ENCODE data around the gene COBLL1.
"Not testable (repeated sequence)": the region's sequence is repeated elsewhere in the genome, so short reads cannot be mapped to it uniquely, and the experiment has no call there.

COBLL1 gene

GRCh38 chr2:164773635-164774034, 68.0 kb downstream of the COBLL1 start:
- no peak overlapping the region for H3K9ac ChIP-seq
- no peak overlapping the region for H3K4me3 ChIP-seq
- H3K9me3 ChIP-seq, result no peaks in the 10 kb centered on the region
- H3K4me1 ChIP-seq, result no peaks in the 10 kb centered on the region
- H3K27me3 ChIP-seq, result no peaks in the 10 kb centered on the region
- no peaks in the 10 kb centered on the region for H4K20me1 ChIP-seq
- no peak overlapping the region for H3K4me2 ChIP-seq
- no peak for TF ChIP-seq Cebpa-rat (IDR thresholded peaks at IDR 0.05)
- H3K27ac ChIP-seq, result no peak overlapping the region
- H3K36me3 ChIP-seq, result no peaks in the 10 kb centered on the region

- TF ChIP-seq Cebpa-rat (IDR thresholded peaks at IDR 0.05), result no peak
Measured at GRCh38 chr2:164773091-164773490, 68.5 kb downstream of the COBLL1 start.

DNA sequence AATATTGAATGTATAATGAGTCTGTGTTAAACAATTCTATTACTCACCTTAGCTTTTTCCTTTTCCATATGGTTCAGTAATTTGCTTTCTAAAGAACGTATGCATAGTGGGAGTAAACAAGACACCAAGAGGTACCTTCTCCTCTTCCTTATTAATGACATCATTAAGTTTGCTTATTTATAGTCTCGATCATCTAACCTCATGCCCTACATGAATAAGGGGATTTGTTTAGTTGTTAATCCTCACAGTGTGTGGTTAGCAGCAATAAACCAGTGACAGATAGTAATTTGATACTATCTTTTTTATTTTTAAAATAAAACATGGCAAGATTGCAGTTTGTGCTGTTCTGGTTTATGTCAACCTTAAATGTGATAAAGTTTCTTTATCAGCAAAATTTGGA, 69.7 kb downstream of the COBLL1 start:
- TF ChIP-seq Cebpa-rat (IDR thresholded peaks at IDR 0.05), result no peak
- no peaks in the 10 kb centered on the region for H4K20me1 ChIP-seq
- no peak overlapping the region for H3K9ac ChIP-seq
- no peaks in the 10 kb centered on the region for H3K4me1 ChIP-seq
- H3K9me3 ChIP-seq, result no peaks in the 10 kb centered on the region
- H3K4me3 ChIP-seq, result no peak overlapping the region
- no peaks in the 10 kb centered on the region for H3K27me3 ChIP-seq
- H3K4me2 ChIP-seq, result no peak overlapping the region
- no peak overlapping the region for H3K27ac ChIP-seq
- H3K36me3 ChIP-seq, result no peaks in the 10 kb centered on the region

More at GRCh38 chr2:164773091-164773490, 68.5 kb downstream of the COBLL1 start:
- Histone ChIP-seq H3K27me3 (no peaks in the 10 kb centered on the region), H3K36me3 (no peaks in the 10 kb centered on the region), H4K20me1 (no peaks in the 10 kb centered on the region), H3K9ac (no peak overlapping the region), H3K4me3 (no peak overlapping the region), H3K4me1 (no peaks in the 10 kb centered on the region), H3K27ac (no peak overlapping the region), H3K9me3 (no peaks in the 10 kb centered on the region), H3K4me2 (no peak overlapping the region)

GRCh38 chr2:164770421-164770916, 71.2 kb downstream of the COBLL1 start:
- Histone ChIP-seq H3K27ac (no peak overlapping the region), H3K27me3 (no peaks in the 10 kb centered on the region), H3K4me3 (no peak overlapping the region), H3K4me1 (no peaks in the 10 kb centered on the region), H3K9me3 (no peaks in the 10 kb centered on the region), H3K4me2 (no peak overlapping the region), H3K9ac (no peak overlapping the region), H3K36me3 (no peaks in the 10 kb centered on the region), H4K20me1 (no peaks in the 10 kb centered on the region)
- no peak for TF ChIP-seq Cebpa-rat (IDR thresholded peaks at IDR 0.05)

GRCh38 chr2:164766954-164767320, 74.7 kb downstream of the COBLL1 start:
- Histone ChIP-seq H3K9me3 (no peaks in the 10 kb centered on the region), H4K20me1 (no peaks in the 10 kb centered on the region), H3K27ac (no peak overlapping the region), H3K4me3 (no peak overlapping the region), H3K4me2 (no peak overlapping the region), H3K9ac (no peak overlapping the region), H3K4me1 (no peaks in the 10 kb centered on the region), H3K27me3 (no peaks in the 10 kb centered on the region), H3K36me3 (no peaks in the 10 kb centered on the region)
- no peak for TF ChIP-seq Cebpa-rat (IDR thresholded peaks at IDR 0.05)

GRCh38 chr2:164766216-164766953, 75.2 kb downstream of the COBLL1 start:
- H4K20me1 ChIP-seq, result no peaks in the 10 kb centered on the region
- no peak overlapping the region for H3K9ac ChIP-seq
- no peaks in the 10 kb centered on the region for H3K9me3 ChIP-seq
- no peak overlapping the region for H3K4me3 ChIP-seq
- no peak for TF ChIP-seq Cebpa-rat (IDR thresholded peaks at IDR 0.05)
- no peaks in the 10 kb centered on the region for H3K27me3 ChIP-seq
- H3K4me2 ChIP-seq, result no peak overlapping the region
- no peaks in the 10 kb centered on the region for H3K36me3 ChIP-seq
- H3K4me1 ChIP-seq, result no peaks in the 10 kb centered on the region
- no peak overlapping the region for H3K27ac ChIP-seq

DNA sequence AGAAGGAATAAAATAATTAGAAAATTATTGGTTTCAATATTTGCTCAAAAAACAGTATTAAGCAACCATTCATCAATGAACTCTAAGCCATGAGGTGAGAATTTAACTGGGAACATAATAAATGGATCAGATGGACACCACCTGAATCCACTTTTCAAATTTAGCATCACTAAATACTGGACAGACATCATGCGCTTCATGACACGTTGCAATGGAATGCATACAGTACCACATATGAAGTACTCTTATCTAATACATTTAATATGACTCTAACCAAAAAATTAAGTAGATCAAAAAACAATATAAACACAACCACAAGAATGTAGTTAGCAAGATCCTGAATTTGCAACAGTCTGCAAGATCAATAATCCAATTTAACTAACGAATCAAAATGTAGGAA, 76.6 kb downstream of the COBLL1 start:
- no peaks in the 10 kb centered on the region for H3K4me1 ChIP-seq
- no peaks in the 10 kb centered on the region for H4K20me1 ChIP-seq
- no peaks in the 10 kb centered on the region for H3K27me3 ChIP-seq
- no peaks in the 10 kb centered on the region for H3K36me3 ChIP-seq
- H3K4me2 ChIP-seq, result no peak overlapping the region
- no peak for TF ChIP-seq Cebpa-rat (IDR thresholded peaks at IDR 0.05)
- H3K27ac ChIP-seq, result no peak overlapping the region
- no peak overlapping the region for H3K9ac ChIP-seq
- H3K9me3 ChIP-seq, result no peaks in the 10 kb centered on the region
- no peak overlapping the region for H3K4me3 ChIP-seq

- no peak overlapping the region for H3K4me3 ChIP-seq
- no peaks in the 10 kb centered on the region for H4K20me1 ChIP-seq
- H3K27ac ChIP-seq, result no peak overlapping the region
- no peaks in the 10 kb centered on the region for H3K4me1 ChIP-seq
- H3K9me3 ChIP-seq, result no peaks in the 10 kb centered on the region
- no peak for TF ChIP-seq Cebpa-rat (IDR thresholded peaks at IDR 0.05)
- H3K27me3 ChIP-seq, result no peaks in the 10 kb centered on the region
- H3K36me3 ChIP-seq, result no peaks in the 10 kb centered on the region
- H3K9ac ChIP-seq, result no peak overlapping the region
- H3K4me2 ChIP-seq, result no peak overlapping the region
Measured at GRCh38 chr2:164764474-164764873, 77.1 kb downstream of the COBLL1 start.

DNA sequence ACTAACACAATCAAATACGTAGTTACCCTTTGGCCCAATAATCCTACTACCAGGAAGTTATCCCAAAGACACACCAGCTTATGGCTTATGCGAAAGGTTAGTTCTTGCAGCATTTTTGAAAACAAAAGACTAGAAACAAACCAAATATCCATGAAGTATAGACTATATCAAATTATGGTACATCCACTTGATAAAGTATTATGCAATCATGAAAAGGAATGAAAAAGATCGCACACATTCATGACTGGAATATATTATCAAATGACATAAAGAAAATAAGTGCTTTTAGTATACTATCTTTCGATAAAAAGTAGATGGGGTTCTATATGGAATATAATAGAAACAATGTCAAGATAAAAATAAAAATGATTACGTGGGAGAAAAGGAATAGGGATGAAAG, 78.2 kb downstream of the COBLL1 start:
- H3K9me3 ChIP-seq, result no peaks in the 10 kb centered on the region
- no peaks in the 10 kb centered on the region for H3K27me3 ChIP-seq
- no peak overlapping the region for H3K4me2 ChIP-seq
- H3K4me3 ChIP-seq, result no peak overlapping the region
- no peak for TF ChIP-seq Cebpa-rat (IDR thresholded peaks at IDR 0.05)
- H3K9ac ChIP-seq, result no peak overlapping the region
- no peaks in the 10 kb centered on the region for H3K36me3 ChIP-seq
- H3K4me1 ChIP-seq, result no peaks in the 10 kb centered on the region
- no peak overlapping the region for H3K27ac ChIP-seq
- no peaks in the 10 kb centered on the region for H4K20me1 ChIP-seq

DNA sequence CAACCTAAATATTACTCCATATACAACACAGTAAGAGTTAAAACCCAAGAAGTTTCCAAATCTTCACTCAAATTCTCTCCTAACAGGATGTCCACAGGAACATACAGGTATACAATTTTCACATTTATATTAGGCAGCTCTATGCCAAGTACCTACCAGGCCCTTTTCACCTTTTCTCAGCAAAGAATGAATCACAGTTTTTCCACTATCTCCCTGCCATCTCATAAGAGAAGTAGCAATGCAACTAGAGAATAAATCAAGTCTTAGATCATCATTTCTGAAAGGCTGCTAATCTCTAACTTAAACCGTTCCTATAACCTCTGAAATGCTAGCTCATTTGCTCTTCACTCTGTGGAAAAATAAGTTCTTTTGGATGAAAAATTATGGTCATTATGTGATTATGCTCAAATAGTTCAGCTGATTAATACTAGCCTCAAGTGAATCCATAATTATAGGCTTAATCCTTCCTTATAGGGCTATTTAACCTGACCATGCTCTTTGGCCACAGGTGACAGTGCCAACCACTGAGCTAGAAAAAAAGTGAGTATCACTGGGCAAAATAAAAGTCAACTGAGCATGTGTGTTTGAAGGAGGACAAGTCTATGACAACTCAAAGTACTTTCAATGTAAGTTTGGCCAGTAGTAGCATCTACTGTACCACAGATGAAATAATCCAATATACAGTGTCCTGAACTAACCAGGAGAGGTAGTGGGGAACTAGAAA, 79.7 kb downstream of the COBLL1 start:
- Histone ChIP-seq H3K4me3 (no peak overlapping the region), H3K9ac (no peak overlapping the region), H3K27ac (no peak overlapping the region), H3K9me3 (no peaks in the 10 kb centered on the region), H3K27me3 (no peaks in the 10 kb centered on the region), H3K4me1 (no peaks in the 10 kb centered on the region), H3K4me2 (no peak overlapping the region), H4K20me1 (no peaks in the 10 kb centered on the region), H3K36me3 (no peaks in the 10 kb centered on the region)
- TF ChIP-seq Cebpa-rat (IDR thresholded peaks at IDR 0.05), result no peak

GRCh38 chr2:164761201-164761600, 80.4 kb downstream of the COBLL1 start:
- H3K9ac ChIP-seq, H3K36me3 ChIP-seq, H3K4me1 ChIP-seq, H3K27ac ChIP-seq, H3K9me3 ChIP-seq, H4K20me1 ChIP-seq, H3K27me3 ChIP-seq, H3K4me3 ChIP-seq, H3K4me2 ChIP-seq: not testable (repeated sequence)
